CD14-positive monocyte (primary cell): ENCODE measurements around the gene PLCB3. TPM values are rescaled to one million over a fixed set of nuclear protein-coding genes. Genes with fewer than 3 reads are reported as not detected.

Experiments used
- DNase-seq, 3 donors: peaks; one replicate each; pipeline ENCODE4 v3.0.0-alpha.2; 2011 to 2022
- H2AFZ ChIP-seq: 2 replicates; pipeline ENCODE4 v1.6.0; 2012; ENCODE audit warnings: mild to moderate bottlenecking, low read depth, low read length, inconsistent platforms; ENCODE audit not compliant: insufficient read depth, poor library complexity, severe bottlenecking
- H3K27ac ChIP-seq, 2 donors: 1 replicate in 1 of 2; 2 replicates in 1 of 2; pipeline ENCODE4 v1.5.1; 2012 to 2013; ENCODE audit warnings: low read length in 2 of 2, control low read depth in 1 of 2, inconsistent platforms in 1 of 2, low read depth in 1 of 2, mild to moderate bottlenecking in 1 of 2
- H3K27me3 ChIP-seq, 2 donors: one replicate each; pipeline versions ENCODE4 v1.6.0 to v1.6.1; 2011 to 2013; ENCODE audit warnings: low read length in 2 of 2; ENCODE audit not compliant: control insufficient read depth in 2 of 2, insufficient read depth in 2 of 2
- H3K36me3 ChIP-seq, 2 donors: replicated peaks in 1 of 2; 1 replicate in 1 of 2; 2 replicates in 1 of 2; pipeline versions ENCODE4 v1.5.1 to v1.6.1; 2012 to 2013; ENCODE audit warnings: low read length in 2 of 2, control low read depth in 1 of 2, inconsistent platforms in 1 of 2, mild to moderate bottlenecking in 1 of 2; ENCODE audit not compliant: insufficient read depth in 2 of 2, control insufficient read depth in 1 of 2
- H3K4me1 ChIP-seq, 2 donors: 1 replicate in 1 of 2; 2 replicates in 1 of 2; pipeline versions ENCODE4 v1.5.1 to v1.6.1; 2012 to 2013; ENCODE audit warnings: low read length in 2 of 2, control low read depth in 1 of 2, inconsistent platforms in 1 of 2, mild to moderate bottlenecking in 1 of 2, moderate library complexity in 1 of 2; ENCODE audit not compliant: insufficient read depth in 2 of 2, control insufficient read depth in 1 of 2
- H3K4me2 ChIP-seq: replicated peaks from 2 replicates; pipeline ENCODE3; 2012; ENCODE audit warnings: low read length, moderate library complexity, mild to moderate bottlenecking; ENCODE audit not compliant: poor library complexity, severe bottlenecking; ENCODE audit errors: extremely low read depth
- H3K4me3 ChIP-seq, 3 experiments: fragments of 200-600 bp in 1 of 3; sonication (generic) in 1 of 3; replicated peaks in 1 of 3; 1 replicate in 2 of 3; 2 replicates in 1 of 3; pipeline ENCODE4 v1.5.1; 2011 to 2013; ENCODE audit warnings: low read length in 3 of 3, mild to moderate bottlenecking in 3 of 3, control low read depth in 2 of 3, low read depth in 2 of 3, inconsistent platforms in 1 of 3, moderate library complexity in 1 of 3
- H3K79me2 ChIP-seq: 2 replicates; pipeline ENCODE4 v1.6.0; 2012; ENCODE audit warnings: mild to moderate bottlenecking, control low read depth, inconsistent platforms, low read length, moderate library complexity; ENCODE audit not compliant: insufficient read depth
- H3K9ac ChIP-seq: 2 replicates; pipeline ENCODE4 v1.6.0; 2017; ENCODE audit warnings: low read length, mild to moderate bottlenecking; ENCODE audit not compliant: insufficient read depth, poor library complexity, severe bottlenecking
- H3K9me3 ChIP-seq, 2 donors: replicated peaks in 1 of 2; 1 replicate in 1 of 2; 2 replicates in 1 of 2; pipeline versions ENCODE4 v1.5.1 to v1.6.1; 2012 to 2013; ENCODE audit warnings: low read length in 2 of 2, control low read depth in 1 of 2; ENCODE audit not compliant: control insufficient read depth in 1 of 2, insufficient read depth in 1 of 2
- H4K20me1 ChIP-seq: 2 replicates; pipeline ENCODE4 v1.6.0; 2012; ENCODE audit warnings: mild to moderate bottlenecking, low read length, control low read depth, moderate library complexity; ENCODE audit not compliant: insufficient read depth
- H3K27ac Mint-ChIP-seq, 7 donors: one replicate each; pipeline ENCODE4 v1.8.0; 2020; ENCODE audit warnings: mild to moderate bottlenecking in 7 of 7, mixed read lengths in 7 of 7, moderate library complexity in 6 of 7, inconsistent platforms in 2 of 7
- H3K27me3 Mint-ChIP-seq, 3 donors: one replicate each; pipeline ENCODE4 v1.8.0; 2021 to 2022; ENCODE audit warnings: low read depth in 3 of 3, mild to moderate bottlenecking in 3 of 3, mixed read lengths in 3 of 3, moderate library complexity in 3 of 3, inconsistent platforms in 1 of 3
- H3K36me3 Mint-ChIP-seq, 2 donors: one replicate each; pipeline ENCODE4 v1.8.0; 2020; ENCODE audit warnings: mixed read lengths in 2 of 2, inconsistent platforms in 1 of 2, mild to moderate bottlenecking in 1 of 2
- H3K4me1 Mint-ChIP-seq: one replicate; pipeline ENCODE4 v1.8.0; 2020; ENCODE audit warnings: mild to moderate bottlenecking, mixed read lengths
- H3K4me3 Mint-ChIP-seq, 2 donors: one replicate each; pipeline ENCODE4 v1.8.0; 2020; ENCODE audit warnings: mild to moderate bottlenecking in 2 of 2, mixed read lengths in 2 of 2, moderate library complexity in 1 of 2
- H3K9me3 Mint-ChIP-seq, 7 donors: one replicate each; pipeline ENCODE4 v1.8.0; 2020 to 2022; ENCODE audit warnings: mixed read lengths in 7 of 7, mild to moderate bottlenecking in 6 of 7, moderate library complexity in 6 of 7, inconsistent platforms in 2 of 7
- WGBS: methylation state at CpG from one replicate; pipeline ENCODE4 v1.1.5; 2013; ENCODE audit warnings: missing lambda C conversion rate; ENCODE audit not compliant: insufficient coverage; 5-methylcytosine and 5-hydroxymethylcytosine counted together
- intact Hi-C, 2 donors: fragments of 100-400 bp; cut with micrococcal nuclease; formaldehyde crosslinking; loops; one replicate each; pipeline versions ENCODE4 v1.15.0 to v1.15.1; 2023
- polyA plus RNA-seq, 3 donors: library from polyadenylated mRNA; depleted of rRNA in 1 of 3; unstranded in 2 of 3; stranded (reverse) in 1 of 3; fragments of 300-500 nt in 2 of 3; fragments of >200 nt in 1 of 3; fragmentation: Illumina TruSeq in 2 of 3; gene quantifications; 1 replicate in 2 of 3; 2 replicates in 1 of 3; pipeline ENCODE4 v1.2.3, GENCODE V29; 2012 to 2021
- TF ChIP-seq, protein P1 (sequence below): fragments of 200-600 bp; IDR thresholded peaks from one replicate; pipeline ENCODE4 v1.8.0; 2022; ENCODE audit warnings: antibody characterized with exemption, mild to moderate bottlenecking

The PLCB3 gene
- polyA plus RNA-seq, 3 donors, result 1.1 to 17.8 (median 1.4) TPM

GRCh38 chr11:64285885-64286800, 34.8 kb downstream of the PLCB3 start:
- Mint-ChIP-seq H3K27ac (peak overlapping the region in 3 of 7 donors; percentile 25 to 54 (median 36)), H3K4me3 (peak overlapping the region; percentile 65 to 66), H3K27me3 (peaks cover 18 to 29% (median 19%) of the 10 kb centered on the region in 3 donors), H3K4me1 (peaks cover 23% of the 10 kb centered on the region), H3K9me3 (peaks cover 0 to 3% (median 2%) of the 10 kb centered on the region in 7 donors), H3K36me3 (peaks cover 14 to 19% of the 10 kb centered on the region in 2 donors)
- Histone ChIP-seq H3K36me3 (no peaks in the 10 kb centered on the region), H3K79me2 (peaks cover 5% of the 10 kb centered on the region), H3K27me3 (peaks cover 10 to 14% of the 10 kb centered on the region in 2 donors), H3K9me3 (peaks cover 2 to 5% of the 10 kb centered on the region in 2 donors), H4K20me1 (no peaks in the 10 kb centered on the region), H3K9ac (peak overlapping the region; percentile 79), H3K4me3 (peak overlapping the region; percentile 32 to 98 (median 81)), H2AFZ (peak overlapping the region; percentile 84), H3K4me1 (peaks cover 20 to 24% of the 10 kb centered on the region in 2 donors), H3K4me2 (peak overlapping the region; percentile 81), H3K27ac (peak overlapping the region in 1 of 2 donors; percentile 91)
- TF ChIP-seq, protein P1, sequence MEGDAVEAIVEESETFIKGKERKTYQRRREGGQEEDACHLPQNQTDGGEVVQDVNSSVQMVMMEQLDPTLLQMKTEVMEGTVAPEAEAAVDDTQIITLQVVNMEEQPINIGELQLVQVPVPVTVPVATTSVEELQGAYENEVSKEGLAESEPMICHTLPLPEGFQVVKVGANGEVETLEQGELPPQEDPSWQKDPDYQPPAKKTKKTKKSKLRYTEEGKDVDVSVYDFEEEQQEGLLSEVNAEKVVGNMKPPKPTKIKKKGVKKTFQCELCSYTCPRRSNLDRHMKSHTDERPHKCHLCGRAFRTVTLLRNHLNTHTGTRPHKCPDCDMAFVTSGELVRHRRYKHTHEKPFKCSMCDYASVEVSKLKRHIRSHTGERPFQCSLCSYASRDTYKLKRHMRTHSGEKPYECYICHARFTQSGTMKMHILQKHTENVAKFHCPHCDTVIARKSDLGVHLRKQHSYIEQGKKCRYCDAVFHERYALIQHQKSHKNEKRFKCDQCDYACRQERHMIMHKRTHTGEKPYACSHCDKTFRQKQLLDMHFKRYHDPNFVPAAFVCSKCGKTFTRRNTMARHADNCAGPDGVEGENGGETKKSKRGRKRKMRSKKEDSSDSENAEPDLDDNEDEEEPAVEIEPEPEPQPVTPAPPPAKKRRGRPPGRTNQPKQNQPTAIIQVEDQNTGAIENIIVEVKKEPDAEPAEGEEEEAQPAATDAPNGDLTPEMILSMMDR, result no peak
- intact Hi-C loops, result loop anchor here in 1 of 2 donors (2.0 to 5.0 kb wide), 3 partner anchors 15 to 34 kb away; partner anchors contain the start of genes CATSPERZ and PLCB3
- no peak for DNase-seq
- 51% methylated on average over 21 of the region's 40 CpGs for WGBS

- intact Hi-C loops, result loop anchor here in 1 of 2 donors (5.0 kb wide), 1 partner anchor 34 kb away; the partner anchor contains the start of gene PLCB3
- H3K36me3 Mint-ChIP-seq, result peaks cover 9 to 16% of the 10 kb centered on the region in 2 donors
- Histone ChIP-seq H2AFZ (no peak overlapping the region), H3K9ac (no peak overlapping the region), H3K36me3 (no peaks in the 10 kb centered on the region), H3K27ac (no peak overlapping the region), H3K4me1 (peaks cover 20 to 29% of the 10 kb centered on the region in 2 donors), H3K9me3 (peaks cover 4 to 5% of the 10 kb centered on the region in 2 donors), H3K4me2 (peak overlapping the region; percentile 81), H4K20me1 (no peaks in the 10 kb centered on the region), H3K79me2 (peaks cover 5% of the 10 kb centered on the region), H3K4me3 (no peak overlapping the region), H3K27me3 (peaks cover 12 to 16% of the 10 kb centered on the region in 2 donors)
- WGBS, result 92% methylated on average over 5 of the region's 9 CpGs
- peaks cover 22% of the 10 kb centered on the region for H3K4me1 Mint-ChIP-seq
- no peak for DNase-seq
- peaks cover 0 to 3% (median 2%) of the 10 kb centered on the region in 7 donors for H3K9me3 Mint-ChIP-seq
- H3K27me3 Mint-ChIP-seq, result peaks cover 19 to 31% (median 20%) of the 10 kb centered on the region in 3 donors
- H3K4me3 Mint-ChIP-seq, result peak overlapping the region; percentile 65 to 66
- TF ChIP-seq, protein P1, result no peak
- H3K27ac Mint-ChIP-seq, result peak overlapping the region in 2 of 7 donors; percentile 4 to 54
Measured at GRCh38 chr11:64286801-64287159, 35.5 kb downstream of the PLCB3 start.
